Nephron progenitor cell (in vitro differentiated cells): Measurements from ENCODE around the gene SDK2.

Experiments
- DNase-seq: peaks from one replicate; pipeline ENCODE4 v3.0.0; 2021
- H3K27ac Mint-ChIP-seq: 2 replicates; pipeline ENCODE4 v1.8.0; 2021; ENCODE audit warnings: mild to moderate bottlenecking, moderate library complexity, mixed read lengths
- H3K27me3 Mint-ChIP-seq: 2 replicates; pipeline ENCODE4 v1.8.0; 2021; ENCODE audit warnings: mild to moderate bottlenecking, low read depth, mixed read lengths; ENCODE audit not compliant: poor library complexity
- H3K36me3 Mint-ChIP-seq: 2 replicates; pipeline ENCODE4 v1.8.0; 2021; ENCODE audit warnings: low read depth, mixed read lengths
- H3K4me1 Mint-ChIP-seq: 2 replicates; pipeline ENCODE4 v1.8.0; 2021; ENCODE audit warnings: mixed read lengths
- H3K4me3 Mint-ChIP-seq: 2 replicates; pipeline ENCODE4 v1.8.0; 2021; ENCODE audit warnings: mild to moderate bottlenecking, moderate library complexity, mixed read lengths
- H3K9me3 Mint-ChIP-seq: 2 replicates; pipeline ENCODE4 v1.8.0; 2021; ENCODE audit warnings: mild to moderate bottlenecking, moderate library complexity, mixed read lengths
- TF ChIP-seq, protein P1 (sequence below): fragments of 200-600 bp; sonication (generic); IDR thresholded peaks from 2 replicates; pipeline ENCODE4 v1.5.0; 2021; ENCODE audit warnings: antibody characterized with exemption

Gene SDK2

DNA sequence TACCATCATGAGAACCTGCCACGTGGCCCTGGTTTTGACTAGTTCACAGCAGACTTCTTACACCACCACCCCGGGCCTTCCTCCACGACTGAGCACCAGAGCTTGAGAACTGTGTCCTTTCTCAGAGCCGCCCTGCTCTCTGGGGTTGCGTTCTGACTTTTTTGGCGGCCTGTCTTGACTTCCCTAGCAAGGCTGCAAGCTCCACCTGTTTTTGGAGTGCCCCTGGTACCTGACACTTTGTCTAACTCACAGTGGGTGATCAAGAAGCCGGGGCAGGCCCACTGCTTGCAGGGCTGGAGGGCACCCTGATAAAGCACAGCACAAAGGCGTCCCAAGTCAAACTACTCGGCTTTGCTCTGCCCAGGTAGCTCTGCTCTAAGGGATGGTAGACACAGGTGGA is 154.3 kb downstream of the SDK2 start:
- Mint-ChIP-seq H3K27me3 (peaks cover 18% of the 10 kb centered on the region), H3K27ac (no peak overlapping the region), H3K36me3 (peaks cover 16% of the 10 kb centered on the region), H3K4me3 (no peak overlapping the region), H3K9me3 (peaks cover 13% of the 10 kb centered on the region), H3K4me1 (peaks cover 24% of the 10 kb centered on the region)
- DNase-seq: no peak
- TF ChIP-seq, protein P1, sequence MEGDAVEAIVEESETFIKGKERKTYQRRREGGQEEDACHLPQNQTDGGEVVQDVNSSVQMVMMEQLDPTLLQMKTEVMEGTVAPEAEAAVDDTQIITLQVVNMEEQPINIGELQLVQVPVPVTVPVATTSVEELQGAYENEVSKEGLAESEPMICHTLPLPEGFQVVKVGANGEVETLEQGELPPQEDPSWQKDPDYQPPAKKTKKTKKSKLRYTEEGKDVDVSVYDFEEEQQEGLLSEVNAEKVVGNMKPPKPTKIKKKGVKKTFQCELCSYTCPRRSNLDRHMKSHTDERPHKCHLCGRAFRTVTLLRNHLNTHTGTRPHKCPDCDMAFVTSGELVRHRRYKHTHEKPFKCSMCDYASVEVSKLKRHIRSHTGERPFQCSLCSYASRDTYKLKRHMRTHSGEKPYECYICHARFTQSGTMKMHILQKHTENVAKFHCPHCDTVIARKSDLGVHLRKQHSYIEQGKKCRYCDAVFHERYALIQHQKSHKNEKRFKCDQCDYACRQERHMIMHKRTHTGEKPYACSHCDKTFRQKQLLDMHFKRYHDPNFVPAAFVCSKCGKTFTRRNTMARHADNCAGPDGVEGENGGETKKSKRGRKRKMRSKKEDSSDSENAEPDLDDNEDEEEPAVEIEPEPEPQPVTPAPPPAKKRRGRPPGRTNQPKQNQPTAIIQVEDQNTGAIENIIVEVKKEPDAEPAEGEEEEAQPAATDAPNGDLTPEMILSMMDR: no peak

GRCh38 chr17:73489333-73489732 is 154.9 kb downstream of the SDK2 start:
- Mint-ChIP-seq H3K4me1 (peaks cover 17% of the 10 kb centered on the region), H3K9me3 (peaks cover 18% of the 10 kb centered on the region), H3K27me3 (peaks cover 19% of the 10 kb centered on the region), H3K4me3 (no peak overlapping the region), H3K27ac (no peak overlapping the region), H3K36me3 (peaks cover 20% of the 10 kb centered on the region)
- TF ChIP-seq, protein P1: no peak
- DNase-seq: no peak

DNA sequence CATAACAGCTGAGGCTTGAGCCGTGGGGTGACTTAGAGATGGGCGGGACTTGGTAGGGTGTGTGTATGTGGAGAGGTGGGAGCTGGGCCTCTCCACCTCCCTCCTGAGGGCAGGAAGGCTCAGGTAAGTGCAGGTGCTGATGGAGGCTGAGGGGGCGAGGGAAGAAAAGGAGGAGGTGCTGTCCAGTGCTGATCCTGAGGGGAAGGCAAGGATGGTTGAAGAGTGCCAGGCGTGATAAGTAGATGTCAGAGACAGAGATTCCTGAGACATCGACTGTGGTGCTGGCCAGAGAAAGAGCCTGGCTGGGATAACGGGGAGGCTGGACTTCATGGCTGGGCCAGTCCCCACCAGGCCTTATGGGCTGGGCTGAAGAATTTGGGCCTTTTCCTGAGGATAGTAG is 159.1 kb downstream of the SDK2 start:
- peaks cover 17% of the 10 kb centered on the region for H3K4me1 Mint-ChIP-seq
- DNase-seq: no peak
- H3K27me3 Mint-ChIP-seq: peaks cover 17% of the 10 kb centered on the region
- H3K9me3 Mint-ChIP-seq: peaks cover 18% of the 10 kb centered on the region
- H3K27ac Mint-ChIP-seq: no peak overlapping the region
- TF ChIP-seq, protein P1: no peak
- no peak overlapping the region for H3K4me3 Mint-ChIP-seq
- peaks cover 20% of the 10 kb centered on the region for H3K36me3 Mint-ChIP-seq

DNA sequence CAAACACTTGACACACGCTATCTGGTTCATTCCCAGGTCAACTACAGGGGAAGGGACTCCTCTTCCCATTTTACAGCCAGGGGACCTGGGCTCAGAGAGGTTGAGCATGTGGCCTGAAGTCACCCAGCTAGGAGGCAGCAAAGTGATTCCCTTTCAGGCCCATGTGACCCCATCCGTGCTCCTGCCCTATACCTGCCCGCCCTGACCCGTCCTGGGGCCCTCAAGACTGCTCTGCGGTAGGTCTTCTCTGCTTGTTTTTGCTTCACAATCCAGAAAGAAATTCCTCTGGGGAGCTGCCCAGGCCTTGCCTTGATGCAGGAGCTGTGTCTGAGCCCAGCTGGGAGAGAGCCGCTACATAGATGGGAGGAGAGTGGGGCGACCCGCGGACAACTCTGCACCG is 161.4 kb downstream of the SDK2 start:
- DNase-seq: no peak
- TF ChIP-seq, protein P1: no peak
- H3K4me3 Mint-ChIP-seq: no peak overlapping the region
- peaks cover 17% of the 10 kb centered on the region for H3K27me3 Mint-ChIP-seq
- no peak overlapping the region for H3K27ac Mint-ChIP-seq
- peaks cover 20% of the 10 kb centered on the region for H3K36me3 Mint-ChIP-seq
- peaks cover 31% of the 10 kb centered on the region for H3K4me1 Mint-ChIP-seq
- H3K9me3 Mint-ChIP-seq: peaks cover 18% of the 10 kb centered on the region

GRCh38 chr17:73482251-73482716 is 162.0 kb downstream of the SDK2 start:
- Mint-ChIP-seq H3K4me1 (peaks cover 34% of the 10 kb centered on the region), H3K27ac (no peak overlapping the region), H3K27me3 (peaks cover 18% of the 10 kb centered on the region), H3K4me3 (no peak overlapping the region), H3K36me3 (peaks cover 20% of the 10 kb centered on the region), H3K9me3 (peaks cover 18% of the 10 kb centered on the region)
- DNase-seq: no peak
- TF ChIP-seq, protein P1: no peak

GRCh38 chr17:73481676-73482075 is 162.6 kb downstream of the SDK2 start:
- no peak overlapping the region for H3K4me3 Mint-ChIP-seq
- H3K9me3 Mint-ChIP-seq: peaks cover 18% of the 10 kb centered on the region
- DNase-seq: no peak
- peaks cover 24% of the 10 kb centered on the region for H3K27me3 Mint-ChIP-seq
- H3K4me1 Mint-ChIP-seq: peaks cover 40% of the 10 kb centered on the region
- no peak overlapping the region for H3K27ac Mint-ChIP-seq
- peaks cover 20% of the 10 kb centered on the region for H3K36me3 Mint-ChIP-seq
- TF ChIP-seq, protein P1: no peak
